Pancreas (tissue), 10 donors: ENCODE data around the gene ACTR1A. TPM values are rescaled to one million over a fixed set of nuclear protein-coding genes. Genes with fewer than 3 reads are reported as not detected.
A peak's percentile ranks its signal among the peaks of the same experiment; 100 is the strongest.
"Not testable (repeated sequence)": the region's sequence is repeated elsewhere in the genome, so short reads cannot be mapped to it uniquely, and the experiment has no call there.

Experiments used
- ATAC-seq, 4 donors: fragments of 200-7000 bp; cut with Tn5 transposase; one replicate each; pipeline versions ENCODE4 v1.8.0 to v1.9.1; 2020; ENCODE audit warnings: mild to moderate bottlenecking in 4 of 4, moderate library complexity in 4 of 4
- DNase-seq, 6 donors: peaks; one replicate each; pipeline ENCODE4 v3.0.0-alpha.2; 2020
- FAIRE-seq: peaks from 2 replicates; lab custom pipeline; 2012; peaks lifted over from hg19 to GRCh38; lab: Jason Lieb, UNC
- H3K27ac ChIP-seq, 4 donors: fragments of 200-600 bp; sonication (generic); 1 replicate in 3 of 4; 2 replicates in 1 of 4; pipeline versions ENCODE4 v1.5.0 to v1.8.0; 2020
- H3K27me3 ChIP-seq, 4 donors: fragments of 200-600 bp; one replicate each; pipeline ENCODE4 v1.8.0; 2021
- H3K36me3 ChIP-seq, 3 donors: fragments of 200-600 bp; sonication (generic) in 1 of 3; one replicate each; pipeline versions ENCODE4 v1.5.0 to v1.8.0; 2020 to 2021
- H3K4me1 ChIP-seq, 3 donors: fragments of 200-600 bp; one replicate each; pipeline ENCODE4 v1.8.0; 2021
- H3K4me3 ChIP-seq, 4 donors: fragments of 200-600 bp; sonication (generic) in 2 of 4; one replicate each; pipeline versions ENCODE4 v1.5.0 to v1.8.0; 2020 to 2021
- H3K9me3 ChIP-seq, 4 donors: fragments of 200-600 bp; one replicate each; pipeline ENCODE4 v1.8.0; 2021
- WGBS, 2 donors: extraction: QIAGEN DNeasy Blood & Tissue Kit; methylation state at CpG; one replicate each; pipeline ENCODE4 v1.1.7; 2013; 5-methylcytosine and 5-hydroxymethylcytosine counted together
- intact Hi-C, 3 donors: fragments of 100-400 bp; cut with DNase I; formaldehyde crosslinking; loops; one replicate each; pipeline versions ENCODE4 v1.11.1 to v1.14.2; 2022
- polyA plus RNA-seq, 2 donors: library from polyadenylated mRNA; stranded (reverse); fragments of 200-250 nt; gene quantifications; one replicate each; pipeline ENCODE4 v1.2.3, GENCODE V29; 2013
- total RNA-seq, 6 donors: library from RNA; stranded (reverse); fragmentation: NEBNext Ultra II Directional in 4 of 6; extraction: Animal tissue kit (Norgen Biotek cat#: 25700) in 4 of 6; gene quantifications; one replicate each; pipeline versions ENCODE4 v1.2.1 to v1.2.4, GENCODE V29; 2021 to 2023
- TF ChIP-seq, protein P1 (sequence below), 4 donors: fragments of 200-600 bp; sonication (generic) in 3 of 4; IDR thresholded peaks; one replicate each; pipeline versions ENCODE4 v1.5.0 to v1.8.0; 2021; ENCODE audit warnings: antibody characterized with exemption in 4 of 4
- donor health status: healthy with polysubstance abuse.
- donor health status: DM: no; HTN: no; CAD: no; lungs with moderate emphysema.
- donor health status: DM: no; HTN: no; CAD: no.
- donor health status: control.
- donor health status: control.
- donor health status: Bipolar disorder and iron deficiency.
- donor health status: DM: yes; HTN: yes; CAD: no.
- donor health status: DM: no; HTN: no; CAD: no.
- donor health status: DM: no; HTN: no; CAD: no.
- donor health status: DM: yes; HTN: yes; CAD: no.

The ACTR1A gene
- total and polyA plus RNA-seq, 8 donors = 22.4 to 40.9 (median 31.9) TPM

DNA sequence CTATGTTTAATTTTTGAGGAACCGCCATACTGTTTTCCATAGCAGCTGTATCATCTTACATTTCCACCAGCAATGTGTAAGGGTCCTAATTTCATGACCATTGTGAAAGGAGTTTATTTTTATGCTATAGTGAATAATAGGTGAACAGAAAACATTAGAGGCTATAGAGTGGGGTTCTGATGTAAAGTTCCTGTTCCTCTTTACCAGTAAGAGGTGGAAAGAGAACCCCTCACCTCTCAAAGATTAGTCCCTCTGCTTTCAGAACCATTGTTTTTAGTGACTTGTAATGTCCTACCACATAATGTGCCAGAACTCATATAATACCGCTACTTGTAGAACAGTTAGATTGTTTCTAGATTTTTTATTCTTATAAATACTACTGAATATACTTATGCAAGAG is 35.4 kb upstream of the ACTR1A start:
- H3K27me3 ChIP-seq = no peaks in the 10 kb centered on the region
- no peaks in the 10 kb centered on the region for H3K4me1 ChIP-seq
- no peak overlapping the region for H3K27ac ChIP-seq
- ATAC-seq = no peak
- H3K4me3 ChIP-seq = no peak overlapping the region
- H3K9me3 ChIP-seq = no peaks in the 10 kb centered on the region
- WGBS, 2 donors = 98% methylated on average over 2 of the region's 2 CpGs
- FAIRE-seq = no peak
- intact Hi-C loops = no loop called here
- no peak for DNase-seq
- no peaks in the 10 kb centered on the region for H3K36me3 ChIP-seq
- TF ChIP-seq, protein P1, sequence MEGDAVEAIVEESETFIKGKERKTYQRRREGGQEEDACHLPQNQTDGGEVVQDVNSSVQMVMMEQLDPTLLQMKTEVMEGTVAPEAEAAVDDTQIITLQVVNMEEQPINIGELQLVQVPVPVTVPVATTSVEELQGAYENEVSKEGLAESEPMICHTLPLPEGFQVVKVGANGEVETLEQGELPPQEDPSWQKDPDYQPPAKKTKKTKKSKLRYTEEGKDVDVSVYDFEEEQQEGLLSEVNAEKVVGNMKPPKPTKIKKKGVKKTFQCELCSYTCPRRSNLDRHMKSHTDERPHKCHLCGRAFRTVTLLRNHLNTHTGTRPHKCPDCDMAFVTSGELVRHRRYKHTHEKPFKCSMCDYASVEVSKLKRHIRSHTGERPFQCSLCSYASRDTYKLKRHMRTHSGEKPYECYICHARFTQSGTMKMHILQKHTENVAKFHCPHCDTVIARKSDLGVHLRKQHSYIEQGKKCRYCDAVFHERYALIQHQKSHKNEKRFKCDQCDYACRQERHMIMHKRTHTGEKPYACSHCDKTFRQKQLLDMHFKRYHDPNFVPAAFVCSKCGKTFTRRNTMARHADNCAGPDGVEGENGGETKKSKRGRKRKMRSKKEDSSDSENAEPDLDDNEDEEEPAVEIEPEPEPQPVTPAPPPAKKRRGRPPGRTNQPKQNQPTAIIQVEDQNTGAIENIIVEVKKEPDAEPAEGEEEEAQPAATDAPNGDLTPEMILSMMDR (IDR thresholded peaks at IDR 0.05) = no peak

DNA sequence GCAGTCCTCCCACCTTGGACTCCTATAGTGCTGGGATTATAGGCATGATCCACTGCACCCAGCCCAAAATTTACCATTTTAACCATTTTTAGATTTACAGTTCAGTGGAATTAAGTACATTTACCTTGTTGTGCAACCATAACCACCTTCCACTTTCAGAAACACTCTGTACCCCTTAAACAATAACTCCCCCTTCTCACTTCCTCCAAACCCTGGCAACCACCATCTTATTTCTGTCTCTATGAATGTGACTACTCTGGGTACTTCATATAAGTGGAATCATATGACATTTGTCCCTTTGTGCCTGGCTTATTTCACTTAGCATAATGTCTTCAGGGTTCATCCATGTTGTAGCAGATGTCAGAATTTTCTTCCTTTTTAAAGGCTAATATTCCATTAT is 34.9 kb upstream of the ACTR1A start:
- DNase-seq (no peak), FAIRE-seq (no peak), ATAC-seq (no peak)
- TF ChIP-seq, protein P1 (IDR thresholded peaks at IDR 0.05) = no peak
- intact Hi-C loops = no loop called here
- Histone ChIP-seq H3K27me3 (no peaks in the 10 kb centered on the region), H3K4me3 (no peak overlapping the region), H3K9me3 (no peaks in the 10 kb centered on the region), H3K36me3 (no peaks in the 10 kb centered on the region), H3K4me1 (no peaks in the 10 kb centered on the region), H3K27ac (no peak overlapping the region)

DNA sequence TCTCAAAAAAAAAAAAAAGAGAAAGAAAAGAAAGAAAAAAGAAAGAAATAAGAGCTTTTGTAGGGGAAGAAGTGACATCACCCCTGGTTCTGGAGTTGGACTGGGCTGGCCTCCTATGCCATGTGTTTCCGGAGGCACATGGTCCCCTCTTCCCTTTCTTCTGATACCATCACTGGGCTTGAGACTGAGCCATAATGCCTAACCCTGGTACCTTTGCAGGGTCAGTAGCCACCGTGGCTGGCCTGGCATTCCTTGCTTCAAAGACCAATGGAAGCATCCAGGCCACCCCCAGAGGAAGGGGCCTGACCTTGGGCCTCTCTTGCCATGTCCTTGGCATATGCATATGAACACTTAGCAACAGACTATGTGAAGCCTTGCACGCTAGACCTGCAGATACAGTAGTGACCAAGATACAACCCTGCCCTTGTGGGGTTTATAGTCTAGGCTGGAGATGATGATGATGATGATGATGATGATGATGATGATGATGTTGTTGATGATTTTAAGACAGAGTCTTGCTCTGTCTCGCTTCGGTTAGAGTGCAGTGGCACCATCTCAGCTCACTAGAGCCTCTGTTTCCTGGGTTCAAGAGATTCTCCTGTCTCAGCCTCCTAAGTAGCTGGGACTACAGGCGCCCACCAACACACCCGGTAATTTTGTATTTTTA is 33.1 kb upstream of the ACTR1A start:
- ATAC-seq (no peak), DNase-seq (peak in 1 of 6 donors; percentile 18), FAIRE-seq (no peak)
- H3K4me1 ChIP-seq = no peaks in the 10 kb centered on the region
- no peaks in the 10 kb centered on the region for H3K9me3 ChIP-seq
- H3K27me3 ChIP-seq = no peaks in the 10 kb centered on the region
- 95 to 96% methylated on average over 7 of the region's 7 CpGs for WGBS, 2 donors
- no peak overlapping the region for H3K4me3 ChIP-seq
- intact Hi-C loops = no loop called here
- no peaks in the 10 kb centered on the region for H3K36me3 ChIP-seq
- no peak overlapping the region for H3K27ac ChIP-seq
- TF ChIP-seq, protein P1 (IDR thresholded peaks at IDR 0.05) = no peak

DNA sequence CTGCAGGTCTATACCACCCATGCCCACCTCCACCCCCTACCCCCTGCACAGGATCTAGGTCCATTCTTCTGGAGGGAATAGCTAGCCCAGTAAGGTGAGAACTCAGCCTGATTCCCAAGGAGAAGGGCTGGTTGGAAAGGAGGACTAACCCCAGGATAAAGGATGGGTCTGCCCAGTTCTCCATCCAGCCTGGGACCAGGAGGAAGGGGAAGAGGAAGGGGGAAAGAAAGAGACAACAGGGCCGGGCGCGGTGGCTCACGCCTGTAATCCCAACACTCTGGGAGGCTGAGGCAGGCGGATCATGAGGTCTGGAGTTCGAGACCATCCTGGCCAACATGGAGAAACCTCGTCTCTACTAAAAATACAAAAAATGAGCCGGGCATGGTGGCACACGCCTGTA is 32.5 kb upstream of the ACTR1A start:
- H3K4me3 ChIP-seq, H3K27me3 ChIP-seq, intact Hi-C loops, H3K4me1 ChIP-seq, ATAC-seq, H3K27ac ChIP-seq, H3K36me3 ChIP-seq, H3K9me3 ChIP-seq, FAIRE-seq: not testable (repeated sequence)
- 96 to 97% methylated on average over 9 of the region's 9 CpGs for WGBS, 2 donors
- DNase-seq = peak in 1 of 6 donors; percentile 8

DNA sequence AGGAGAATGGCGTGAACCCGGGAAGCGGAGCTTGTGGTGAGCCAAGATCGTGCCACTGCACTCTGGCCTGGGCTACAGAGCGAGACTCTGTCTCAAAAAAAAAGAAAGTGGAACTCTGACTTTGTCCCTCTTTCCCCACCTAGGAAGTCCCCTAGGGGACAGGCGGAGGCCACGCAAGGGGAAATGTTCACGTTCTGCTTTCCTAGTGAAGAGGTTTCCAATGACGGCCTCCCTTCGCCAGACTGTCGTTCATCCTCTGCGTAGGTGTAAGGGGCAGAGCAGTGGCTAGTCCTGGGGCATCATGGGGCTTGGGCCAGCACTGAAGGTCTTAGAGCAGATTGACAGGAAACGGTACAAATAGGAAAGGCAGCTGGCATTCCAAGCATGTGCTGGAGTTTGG is 31.8 kb upstream of the ACTR1A start:
- H3K4me3 ChIP-seq = no peak overlapping the region
- FAIRE-seq (no peak), DNase-seq (peak in 1 of 6 donors; percentile 30), ATAC-seq (peak in 1 of 4 donors; percentile 51)
- no peaks in the 10 kb centered on the region for H3K4me1 ChIP-seq
- H3K27ac ChIP-seq = no peak overlapping the region
- H3K27me3 ChIP-seq = no peaks in the 10 kb centered on the region
- intact Hi-C loops = no loop called here
- TF ChIP-seq, protein P1 (IDR thresholded peaks at IDR 0.05) = no peak
- WGBS, 2 donors = 92 to 95% methylated on average over 13 of the region's 13 CpGs
- H3K36me3 ChIP-seq = no peaks in the 10 kb centered on the region
- H3K9me3 ChIP-seq = no peaks in the 10 kb centered on the region
